ENCODE measurements around the gene MYL11. TPM values are rescaled to one million over a fixed set of nuclear protein-coding genes. Genes with fewer than 3 reads are reported as not detected.

MYL11 gene
- total RNA-seq, 1 experiment from 2014 or later: not detected

DNA sequence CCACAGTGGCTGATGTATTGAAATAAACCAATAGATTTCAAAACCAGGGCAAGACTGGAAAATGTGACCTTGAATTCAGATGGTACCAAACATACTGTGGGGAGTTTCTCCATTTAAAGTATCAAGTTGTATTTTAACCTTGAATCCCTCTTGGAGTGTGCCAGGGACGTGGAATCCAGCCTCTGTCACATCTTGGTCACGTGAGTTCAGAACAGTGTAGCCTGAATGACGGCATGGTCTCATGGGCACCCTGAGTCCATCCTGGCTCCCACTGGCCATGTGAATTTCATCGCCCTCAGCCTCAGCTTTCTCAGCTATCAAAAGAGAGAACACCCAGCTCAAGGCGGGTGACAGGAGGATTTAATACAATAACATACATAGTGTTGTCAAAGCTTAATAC is 39.6 kb downstream of the MYL11 start:
- in situ Hi-C loops (cut with HindIII; ENCODE audit: low pct_unique_long_range_greater_than_20kb, low sequenced_read_pairs): no loop called here
- H3K4me1 ChIP-seq (ENCODE audit: control insufficient read depth, insufficient read depth, low read length): peaks cover 17% of the 10 kb centered on the region
- no peaks in the 10 kb centered on the region for H3K36me3 ChIP-seq (ENCODE audit: control insufficient read depth, insufficient read depth, low read length)
- CTCF ChIA-PET: no interaction called here
- TF ChIP-seq SIN3A (IDR thresholded peaks at IDR 0.05; ENCODE audit: borderline replicate concordance, insufficient read depth, low read depth, low read length): no peak
- TF ChIP-seq POLR2AphosphoS5 (IDR thresholded peaks at IDR 0.05; ENCODE audit: low read depth, low read length): no peak
- no peak for TF ChIP-seq TCF7L2 (IDR thresholded peaks at IDR 0.05; ENCODE audit: low read depth, low read length)
- TF ChIP-seq, protein P1, sequence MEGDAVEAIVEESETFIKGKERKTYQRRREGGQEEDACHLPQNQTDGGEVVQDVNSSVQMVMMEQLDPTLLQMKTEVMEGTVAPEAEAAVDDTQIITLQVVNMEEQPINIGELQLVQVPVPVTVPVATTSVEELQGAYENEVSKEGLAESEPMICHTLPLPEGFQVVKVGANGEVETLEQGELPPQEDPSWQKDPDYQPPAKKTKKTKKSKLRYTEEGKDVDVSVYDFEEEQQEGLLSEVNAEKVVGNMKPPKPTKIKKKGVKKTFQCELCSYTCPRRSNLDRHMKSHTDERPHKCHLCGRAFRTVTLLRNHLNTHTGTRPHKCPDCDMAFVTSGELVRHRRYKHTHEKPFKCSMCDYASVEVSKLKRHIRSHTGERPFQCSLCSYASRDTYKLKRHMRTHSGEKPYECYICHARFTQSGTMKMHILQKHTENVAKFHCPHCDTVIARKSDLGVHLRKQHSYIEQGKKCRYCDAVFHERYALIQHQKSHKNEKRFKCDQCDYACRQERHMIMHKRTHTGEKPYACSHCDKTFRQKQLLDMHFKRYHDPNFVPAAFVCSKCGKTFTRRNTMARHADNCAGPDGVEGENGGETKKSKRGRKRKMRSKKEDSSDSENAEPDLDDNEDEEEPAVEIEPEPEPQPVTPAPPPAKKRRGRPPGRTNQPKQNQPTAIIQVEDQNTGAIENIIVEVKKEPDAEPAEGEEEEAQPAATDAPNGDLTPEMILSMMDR (IDR thresholded peaks at IDR 0.05): no peak
- TF ChIP-seq, protein P2, sequence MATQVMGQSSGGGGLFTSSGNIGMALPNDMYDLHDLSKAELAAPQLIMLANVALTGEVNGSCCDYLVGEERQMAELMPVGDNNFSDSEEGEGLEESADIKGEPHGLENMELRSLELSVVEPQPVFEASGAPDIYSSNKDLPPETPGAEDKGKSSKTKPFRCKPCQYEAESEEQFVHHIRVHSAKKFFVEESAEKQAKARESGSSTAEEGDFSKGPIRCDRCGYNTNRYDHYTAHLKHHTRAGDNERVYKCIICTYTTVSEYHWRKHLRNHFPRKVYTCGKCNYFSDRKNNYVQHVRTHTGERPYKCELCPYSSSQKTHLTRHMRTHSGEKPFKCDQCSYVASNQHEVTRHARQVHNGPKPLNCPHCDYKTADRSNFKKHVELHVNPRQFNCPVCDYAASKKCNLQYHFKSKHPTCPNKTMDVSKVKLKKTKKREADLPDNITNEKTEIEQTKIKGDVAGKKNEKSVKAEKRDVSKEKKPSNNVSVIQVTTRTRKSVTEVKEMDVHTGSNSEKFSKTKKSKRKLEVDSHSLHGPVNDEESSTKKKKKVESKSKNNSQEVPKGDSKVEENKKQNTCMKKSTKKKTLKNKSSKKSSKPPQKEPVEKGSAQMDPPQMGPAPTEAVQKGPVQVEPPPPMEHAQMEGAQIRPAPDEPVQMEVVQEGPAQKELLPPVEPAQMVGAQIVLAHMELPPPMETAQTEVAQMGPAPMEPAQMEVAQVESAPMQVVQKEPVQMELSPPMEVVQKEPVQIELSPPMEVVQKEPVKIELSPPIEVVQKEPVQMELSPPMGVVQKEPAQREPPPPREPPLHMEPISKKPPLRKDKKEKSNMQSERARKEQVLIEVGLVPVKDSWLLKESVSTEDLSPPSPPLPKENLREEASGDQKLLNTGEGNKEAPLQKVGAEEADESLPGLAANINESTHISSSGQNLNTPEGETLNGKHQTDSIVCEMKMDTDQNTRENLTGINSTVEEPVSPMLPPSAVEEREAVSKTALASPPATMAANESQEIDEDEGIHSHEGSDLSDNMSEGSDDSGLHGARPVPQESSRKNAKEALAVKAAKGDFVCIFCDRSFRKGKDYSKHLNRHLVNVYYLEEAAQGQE (IDR thresholded peaks at IDR 0.05; ENCODE audit: insufficient read depth in 1 of 2, low read depth in 2 of 2, low read length in 1 of 2): no peak
- DNase-seq (ENCODE audit: low read depth, low spot score) (no peak), ATAC-seq (no peak)
- intact Hi-C loops (cut with micrococcal nuclease; ENCODE audit: unreplicated experiment): no loop called here
- POLR2A ChIA-PET: no interaction called here
- no peaks in the 10 kb centered on the region for H3K27me3 ChIP-seq (ENCODE audit: control insufficient read depth, insufficient read depth, low read length)
- H3K9me3 ChIP-seq (ENCODE audit: control insufficient read depth, insufficient read depth, low read depth, low read length): no peaks in the 10 kb centered on the region
- BruUV-seq (replicated peaks): no TSS peak
- H3K4me3 ChIP-seq (ENCODE audit: low read depth in 2 of 2, low read length in 2 of 2): no peak overlapping the region
- no peak overlapping the region for H3K27ac ChIP-seq (ENCODE audit: low read length)

DNA sequence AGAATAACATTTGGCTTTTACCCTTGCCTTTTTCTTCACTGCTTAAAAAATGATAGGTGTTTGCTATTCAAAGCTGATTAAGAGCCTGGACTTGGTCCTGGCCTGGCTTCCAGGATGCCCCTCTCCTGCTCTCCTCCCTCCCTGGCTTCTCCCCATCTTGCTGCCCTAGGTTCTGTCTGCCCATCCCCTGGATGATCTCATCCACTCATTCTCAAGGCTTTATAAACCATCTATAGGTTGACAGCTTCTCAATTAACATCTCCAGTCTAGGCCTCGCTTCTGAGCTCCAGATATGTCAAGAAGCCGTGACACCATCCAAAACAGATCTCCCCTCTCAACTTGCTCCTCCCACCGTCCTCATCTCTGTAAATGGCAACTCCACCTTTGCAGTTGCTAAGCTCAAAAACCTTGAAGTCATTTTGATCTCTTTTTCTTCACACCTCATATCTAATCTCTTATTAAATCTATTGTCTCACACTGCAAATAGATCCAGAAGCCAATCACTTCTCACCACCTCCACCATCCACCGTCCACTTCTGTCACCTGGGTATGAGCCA is 41.5 kb downstream of the MYL11 start:
- Histone ChIP-seq H3K27ac (ENCODE audit: low read length) (no peak overlapping the region), H3K36me3 (ENCODE audit: control insufficient read depth, insufficient read depth, low read length) (peaks cover 2% of the 10 kb centered on the region), H3K4me1 (ENCODE audit: control insufficient read depth, insufficient read depth, low read length) (peaks cover 13% of the 10 kb centered on the region), H3K27me3 (ENCODE audit: control insufficient read depth, insufficient read depth, low read length) (no peaks in the 10 kb centered on the region), H3K9me3 (ENCODE audit: control insufficient read depth, insufficient read depth, low read depth, low read length) (no peaks in the 10 kb centered on the region), H3K4me3 (ENCODE audit: low read depth in 2 of 2, low read length in 2 of 2) (no peak overlapping the region)
- TF ChIP-seq TCF7L2 (IDR thresholded peaks at IDR 0.05; ENCODE audit: low read depth, low read length) (no peak), POLR2AphosphoS5 (IDR thresholded peaks at IDR 0.05; ENCODE audit: low read depth, low read length) (no peak), SIN3A (IDR thresholded peaks at IDR 0.05; ENCODE audit: borderline replicate concordance, insufficient read depth, low read depth, low read length) (no peak)
- TF ChIP-seq, protein P1 (IDR thresholded peaks at IDR 0.05): no peak
- TF ChIP-seq, protein P2 (IDR thresholded peaks at IDR 0.05; ENCODE audit: insufficient read depth in 1 of 2, low read depth in 2 of 2, low read length in 1 of 2): no peak
- BruUV-seq (replicated peaks): no TSS peak
- ChIA-PET CTCF (interaction anchor here (0.7 to 1.1 kb wide), 2 partner anchors 9 to 109 kb away, joined by 4 to 6 read pairs; partner anchors contain the start of gene ZNF771), POLR2A (no interaction called here)
- intact Hi-C loops (cut with micrococcal nuclease; ENCODE audit: unreplicated experiment) (no loop called here), in situ Hi-C loops (cut with HindIII; ENCODE audit: low pct_unique_long_range_greater_than_20kb, low sequenced_read_pairs) (no loop called here)
- DNase-seq (ENCODE audit: low read depth, low spot score): no peak
- no peak for ATAC-seq
